Activated CD8-positive, alpha-beta memory T cell treated with anti-CD3 and anti-CD28 coated beads for 1 hour (primary cell): ENCODE data around the gene RPS6KC1.
"Not testable (repeated sequence)": the region's sequence is repeated elsewhere in the genome, so short reads cannot be mapped to it uniquely, and the experiment has no call there.

Experiments used
- DNase-seq, 2 donors: peaks; one replicate each; pipeline ENCODE4 v3.0.0-alpha.2; 2020; ENCODE audit warnings: low read depth in 1 of 2; ENCODE audit errors: extremely low read depth in 1 of 2

RPS6KC1 gene

DNA sequence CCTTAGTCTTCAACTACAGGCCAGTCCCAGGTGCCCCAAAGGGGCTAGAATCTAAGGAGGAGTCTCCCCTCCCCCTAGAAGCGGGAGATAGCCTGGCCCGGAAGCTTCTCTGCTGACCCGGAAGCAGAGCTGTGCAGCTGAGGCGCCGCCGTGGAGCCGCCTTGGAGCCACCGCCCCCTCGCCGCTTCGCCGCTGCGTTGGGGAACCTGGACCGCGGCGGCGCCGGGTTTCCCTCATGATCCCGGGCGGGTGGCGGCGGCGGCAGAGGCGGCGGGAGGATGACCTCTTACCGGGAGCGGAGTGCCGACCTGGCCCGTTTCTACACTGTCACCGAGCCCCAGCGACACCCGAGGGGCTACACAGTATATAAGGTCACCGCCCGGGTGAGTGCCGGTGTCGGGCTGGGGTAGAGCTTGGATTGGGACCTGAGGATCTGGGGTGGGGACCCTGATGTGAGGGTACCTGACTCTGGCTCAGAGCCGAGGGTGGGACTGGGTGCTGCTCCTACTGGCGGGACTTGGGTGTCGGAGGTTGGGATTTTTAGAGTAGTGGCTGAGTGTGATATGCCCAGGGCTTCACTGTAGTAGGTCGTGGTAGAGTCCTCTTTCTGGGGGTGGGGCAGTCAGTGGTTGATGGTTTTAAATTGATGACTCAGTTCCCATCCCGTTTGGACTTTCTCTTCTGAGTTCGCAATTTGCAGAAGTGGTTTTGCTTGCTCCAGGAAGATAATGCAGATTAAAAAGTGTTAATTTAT is at the start of gene RPS6KC1:
RPS6KC1 (plus strand) TSS at position 115 of the 754 bp plus-strand sequence; CDS start at position 279, 164 bp downstream.
- peak; percentile 52 to 76 for DNase-seq

GRCh38 chr1:213003256-213003655 is 47.8 kb upstream of the RPS6KC1 start:
- no peak for DNase-seq

- no peak for DNase-seq
Observed at GRCh38 chr1:213008564-213008963, 42.5 kb upstream of the RPS6KC1 start.

DNA sequence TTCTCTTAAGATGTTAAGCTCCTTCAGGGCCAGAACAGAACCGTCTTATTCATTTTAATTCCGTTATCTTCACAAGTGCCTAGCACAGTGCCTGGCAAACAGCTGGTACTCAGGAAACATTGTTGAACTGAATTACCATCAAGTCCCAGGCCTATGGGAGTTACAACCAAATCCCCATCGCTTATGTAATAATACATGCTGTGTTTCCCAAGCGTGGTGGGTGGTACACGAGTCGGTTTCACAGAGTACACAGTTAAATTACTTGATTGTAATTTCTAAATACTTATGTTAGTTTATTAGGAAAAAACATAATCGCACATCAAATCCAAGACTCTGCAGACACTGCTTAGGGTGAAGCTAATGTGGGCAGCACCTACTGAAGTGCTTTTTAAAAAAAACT is 36.4 kb upstream of the RPS6KC1 start:
- DNase-seq, result no peak

- DNase-seq, result peak; percentile 84 to 89
Observed at GRCh38 chr1:213015099-213016050, 35.7 kb upstream of the RPS6KC1 start, which contains the start of gene ANGEL2. TSS of gene ANGEL2 (minus strand) at chr1:213015867. CDS start at chr1:213015671, 196 bp downstream.

DNA sequence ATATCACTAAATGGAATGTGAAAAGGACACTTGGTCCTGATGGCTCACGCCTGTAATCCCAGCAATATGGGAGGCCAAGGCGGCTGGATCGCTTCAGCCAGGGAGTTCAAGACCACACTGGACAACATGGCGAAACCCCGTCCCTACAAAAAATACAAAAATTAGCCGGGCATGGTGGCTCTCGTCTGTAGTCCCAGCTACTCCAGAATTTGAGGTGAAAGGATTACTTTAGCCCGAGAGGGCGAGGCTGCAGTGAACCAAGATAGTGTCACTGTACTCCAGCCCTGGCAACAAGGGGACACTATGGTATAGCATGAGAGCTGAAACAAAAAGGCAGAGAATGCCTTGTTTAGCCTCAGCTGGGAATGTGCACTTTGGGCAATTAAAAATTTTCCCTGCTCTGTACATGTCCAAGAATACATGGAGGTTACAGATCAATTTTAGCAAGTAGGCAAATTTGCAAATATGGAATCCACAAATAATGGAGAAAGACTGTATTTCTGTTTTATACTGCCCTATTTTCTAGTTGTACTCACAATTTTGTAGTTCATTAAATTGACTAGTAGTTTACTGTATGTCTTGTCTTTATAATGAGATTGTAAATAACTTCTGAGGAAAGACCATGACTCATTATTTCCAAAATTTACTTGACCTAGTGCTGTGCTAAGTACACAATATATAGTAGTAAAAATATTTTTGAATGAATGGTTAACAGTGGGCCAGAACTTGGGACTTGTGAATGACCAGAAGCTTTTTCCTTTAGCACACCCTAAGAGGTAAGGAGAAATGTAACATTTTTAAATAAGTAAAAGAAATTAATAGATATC is 33.4 kb upstream of the RPS6KC1 start:
- DNase-seq, result no peak

DNA sequence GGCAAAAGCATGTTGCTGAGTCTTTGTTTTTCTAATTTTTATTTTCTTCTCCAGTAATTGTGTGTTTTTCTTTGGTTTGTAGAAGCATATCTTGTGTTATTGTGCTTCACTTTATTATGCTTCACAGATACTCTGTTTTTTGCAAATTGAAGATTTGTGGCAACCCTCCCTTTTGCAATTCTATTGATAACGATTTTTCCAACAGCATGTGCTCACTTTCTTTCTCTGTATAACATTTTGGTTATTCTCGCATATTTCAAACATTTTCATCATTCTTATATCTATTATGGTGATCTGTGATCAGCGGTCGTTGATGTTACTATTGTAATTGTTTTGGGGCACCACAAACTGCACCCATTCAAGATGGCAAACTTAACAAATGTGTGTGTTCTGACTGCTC is 31.6 kb upstream of the RPS6KC1 start:
- no peak for DNase-seq

DNA sequence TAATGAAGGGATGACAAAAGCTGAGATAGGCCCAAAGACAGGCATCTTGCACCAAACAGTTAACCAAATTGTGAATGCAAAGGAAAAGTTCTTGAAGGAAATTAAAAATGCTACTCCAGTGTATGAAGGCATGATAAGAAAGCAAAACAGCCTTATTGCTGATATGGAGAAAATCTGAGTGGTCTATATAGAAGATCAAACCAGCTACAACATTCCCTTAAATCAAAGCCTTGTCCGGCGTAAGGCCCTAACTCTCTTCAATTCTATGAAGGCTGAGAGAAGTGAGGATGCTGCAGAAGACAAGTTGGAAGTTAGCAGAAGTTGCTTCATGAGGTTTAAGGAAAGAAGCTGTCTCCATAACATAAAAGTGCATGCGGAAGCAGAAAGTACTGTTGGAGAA is 31.0 kb upstream of the RPS6KC1 start:
- DNase-seq, result no peak

DNA sequence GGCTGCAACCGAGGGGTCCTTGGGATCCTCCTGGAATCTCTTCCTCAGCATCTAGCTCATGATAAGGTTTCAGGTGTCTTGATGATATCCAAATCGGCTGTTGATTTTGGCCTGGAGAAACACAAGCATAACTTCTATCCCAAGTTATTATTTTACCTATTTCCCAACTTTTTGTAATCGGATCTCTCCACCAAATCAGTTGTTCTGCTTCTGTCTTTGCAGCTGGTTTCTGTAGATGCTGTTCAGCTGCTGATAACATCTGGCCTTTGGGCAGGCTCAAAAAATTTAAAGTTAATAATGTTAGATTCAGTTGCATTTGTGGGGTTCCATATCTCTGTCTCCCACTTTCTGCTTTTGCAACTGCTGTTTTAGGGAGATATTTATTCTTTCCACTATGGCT is 24.0 kb upstream of the RPS6KC1 start:
- DNase-seq, result not testable (repeated sequence)

GRCh38 chr1:213032651-213033050 is 18.4 kb upstream of the RPS6KC1 start:
- DNase-seq, result no peak

DNA sequence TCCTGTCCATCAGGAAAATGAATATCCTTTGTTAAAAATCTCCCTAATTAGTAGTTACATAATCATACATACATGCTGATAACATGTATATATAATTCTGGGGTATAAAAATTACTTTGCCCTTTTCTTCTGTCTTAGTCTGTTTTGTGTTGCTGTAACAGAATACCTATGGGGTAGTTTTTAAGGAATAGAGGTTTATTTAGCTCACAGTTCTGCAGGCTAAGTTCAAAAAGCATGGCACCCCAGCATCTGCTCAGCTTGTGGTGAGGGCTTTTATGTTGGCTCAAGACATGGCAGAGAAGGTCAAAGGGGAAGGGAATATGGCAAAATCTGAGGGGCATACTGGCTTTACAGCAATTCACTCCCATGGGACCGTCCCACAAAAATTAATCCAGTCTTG is 16.3 kb upstream of the RPS6KC1 start:
- no peak for DNase-seq

GRCh38 chr1:213035573-213035972 is 15.5 kb upstream of the RPS6KC1 start:
- no peak for DNase-seq

- DNase-seq, result no peak
Observed at GRCh38 chr1:213041443-213041842, 9.6 kb upstream of the RPS6KC1 start.

- not testable (repeated sequence) for DNase-seq
Observed at GRCh38 chr1:213045321-213046226, 5.5 kb upstream of the RPS6KC1 start.

- DNase-seq, result no peak
Observed at GRCh38 chr1:213049232-213049631, 1.8 kb upstream of the RPS6KC1 start.

DNA sequence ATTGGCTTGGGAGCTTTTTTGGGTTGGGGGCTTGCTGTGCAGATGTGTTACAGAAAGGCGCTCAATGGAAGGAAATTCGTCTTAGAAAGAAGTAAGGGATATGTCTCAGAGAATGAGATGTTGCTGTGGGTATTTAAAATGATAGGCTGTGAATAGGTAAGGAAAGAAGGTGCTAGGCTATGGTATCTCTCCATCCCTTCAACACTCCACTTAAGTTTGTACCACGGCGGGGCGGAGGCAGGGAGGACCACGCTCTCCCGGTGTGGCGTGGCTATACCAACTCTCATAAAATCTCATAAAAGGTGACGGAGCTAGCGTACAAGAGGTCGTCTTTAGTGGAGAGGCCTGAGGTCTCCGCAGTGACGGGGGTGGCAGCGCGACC is 305 bp upstream of the RPS6KC1 start:
- DNase-seq, result no peak

DNA sequence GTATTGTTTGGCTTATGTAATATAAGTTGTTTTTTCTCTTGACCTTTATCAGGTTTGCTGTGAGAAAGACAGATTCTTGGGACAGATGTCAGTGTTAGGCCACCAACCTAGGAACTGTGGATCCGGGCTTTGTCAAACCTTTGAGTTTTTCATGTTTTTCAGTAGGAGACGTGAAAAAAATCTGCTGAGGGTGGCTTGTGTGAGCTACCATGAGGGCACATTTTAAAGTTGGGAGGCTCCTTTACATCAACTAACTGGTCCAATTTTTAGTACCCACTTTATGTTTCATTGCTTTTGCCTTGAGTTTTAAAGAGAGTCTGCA is 801 bp downstream of the RPS6KC1 start:
- DNase-seq, result no peak

DNA sequence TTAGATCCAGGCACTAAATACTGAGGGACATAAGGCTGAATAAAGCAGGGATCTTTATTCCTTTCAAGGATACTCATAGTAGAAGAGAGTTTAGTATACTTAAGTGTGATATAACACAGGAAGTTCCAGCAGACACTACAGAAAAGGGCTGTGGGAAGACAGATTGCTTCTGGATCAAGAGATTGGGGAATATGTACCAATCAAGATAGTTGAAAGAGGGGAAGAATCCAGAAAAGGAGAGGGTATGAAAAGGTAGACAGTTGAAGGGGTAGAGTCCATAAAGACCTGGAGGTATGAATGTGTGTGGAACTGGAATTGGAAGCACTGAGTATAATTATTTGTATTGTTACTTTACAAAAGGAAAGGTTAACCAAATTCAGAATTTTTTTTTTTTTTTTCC is 2.4 kb downstream of the RPS6KC1 start:
- DNase-seq, result no peak

GRCh38 chr1:213054142-213054541 is 3.1 kb downstream of the RPS6KC1 start:
- DNase-seq, result no peak
